GM19467 (cell line): ENCODE measurements around the gene WDR38.
"Not testable (repeated sequence)": the region's sequence is repeated elsewhere in the genome, so short reads cannot be mapped to it uniquely, and the experiment has no call there.

Experiments used
- ATAC-seq: cut with Tn5 transposase; IDR thresholded peaks from one replicate; pipeline ENCODE4 v1.9.1; 2021; ENCODE audit warnings: mild to moderate bottlenecking, moderate library complexity; ENCODE audit not compliant: unreplicated experiment

WDR38 gene

DNA sequence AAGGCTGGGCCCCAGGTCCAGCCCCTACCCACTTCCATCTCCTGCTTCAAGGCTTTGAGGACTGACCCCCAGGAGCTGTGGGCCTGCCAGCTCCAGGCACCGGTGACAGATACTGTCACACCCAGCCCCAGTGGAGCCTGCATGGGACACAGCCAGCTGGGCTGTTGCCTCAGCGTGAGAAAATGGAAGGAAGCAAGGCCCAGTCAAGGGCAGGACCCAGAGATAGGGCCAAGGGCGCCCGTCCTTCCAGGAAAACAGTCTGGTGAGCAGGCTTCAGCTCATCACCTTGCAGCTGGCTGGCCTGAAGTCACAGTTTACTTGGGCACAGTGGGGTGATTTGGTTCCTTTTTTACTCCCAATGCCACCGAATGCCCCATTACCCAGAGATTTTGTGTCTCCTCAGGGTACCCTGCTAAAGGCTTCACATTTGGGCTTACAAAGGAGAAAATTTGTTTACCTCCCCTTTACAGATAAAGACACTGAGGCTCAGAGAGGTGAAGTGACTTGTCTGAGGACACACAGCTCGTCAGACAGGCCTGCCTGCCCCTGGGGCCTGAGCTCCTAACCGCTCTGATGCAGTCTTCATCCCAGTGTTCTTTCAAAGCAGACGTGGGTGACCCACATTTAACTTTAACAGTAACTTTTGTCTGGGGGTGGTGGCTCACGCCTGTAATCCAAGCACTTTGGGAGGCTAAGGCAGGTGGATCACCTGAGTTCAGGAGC is 21.5 kb upstream of the WDR38 start:
- ATAC-seq = no peak

DNA sequence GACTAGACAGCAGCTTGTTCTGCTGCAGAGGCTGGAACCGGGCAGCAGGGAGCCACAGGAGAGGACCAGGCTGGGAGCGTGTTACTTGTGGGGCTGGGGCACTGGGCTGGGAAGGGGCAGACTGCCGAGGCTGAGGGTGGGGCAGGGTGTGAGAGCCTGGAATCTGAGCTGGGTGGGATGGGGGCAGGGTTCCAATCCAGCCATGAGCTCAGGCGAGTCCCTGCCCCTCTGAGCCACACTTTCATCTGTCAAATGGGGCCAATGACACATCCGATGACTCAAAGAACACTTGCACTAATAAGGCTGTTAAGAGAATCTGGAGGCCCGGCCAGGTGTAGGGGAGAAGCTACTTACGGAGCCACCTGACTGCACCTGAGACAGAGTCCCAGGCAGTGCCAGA is 18.7 kb upstream of the WDR38 start:
- no peak for ATAC-seq

DNA sequence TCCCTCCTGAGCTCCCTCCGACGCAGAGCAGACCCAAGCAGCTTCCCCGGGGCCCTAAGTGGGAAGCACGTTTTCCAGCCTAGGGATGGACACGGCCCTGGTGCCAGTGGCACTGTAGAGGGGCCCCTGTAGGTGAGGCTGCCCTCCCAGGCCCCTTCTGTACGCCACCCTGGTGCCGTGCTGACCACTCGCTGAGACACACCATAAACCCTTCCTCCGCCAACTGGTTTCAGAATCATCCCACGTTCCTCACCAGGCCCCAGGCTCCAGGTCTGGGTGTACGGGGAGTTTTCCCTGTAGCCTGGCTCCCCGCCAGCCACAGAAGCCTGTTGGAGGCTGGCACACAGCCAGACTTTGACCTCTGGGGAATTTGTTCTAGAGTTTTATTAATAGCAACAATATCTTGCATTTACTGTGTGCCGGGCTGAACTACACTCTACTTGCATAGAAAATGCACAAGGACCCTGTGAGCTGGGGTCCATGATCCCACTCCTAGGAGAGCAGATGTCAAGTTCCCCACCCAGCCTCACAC is 18.2 kb upstream of the WDR38 start:
- no peak for ATAC-seq

DNA sequence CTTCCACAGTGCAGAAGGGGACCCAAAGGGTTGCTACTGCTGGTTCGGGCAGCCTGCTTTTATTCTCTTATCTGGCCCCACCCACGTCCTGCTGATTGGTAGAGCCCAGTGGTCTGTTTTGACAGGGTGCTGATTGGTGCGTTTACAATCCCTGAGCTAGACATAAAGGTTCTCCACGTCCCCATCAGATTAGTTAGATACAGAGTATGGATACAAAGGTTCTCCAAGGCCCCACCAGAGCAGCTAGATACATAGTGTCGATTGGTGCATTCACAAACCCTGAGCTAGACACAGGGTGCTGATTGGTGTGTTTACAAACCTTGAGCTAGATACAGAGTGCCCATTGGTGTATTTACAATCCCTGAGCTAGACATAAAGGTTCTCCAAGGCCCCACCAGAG is 15.1 kb upstream of the WDR38 start:
- not testable (repeated sequence) for ATAC-seq

DNA sequence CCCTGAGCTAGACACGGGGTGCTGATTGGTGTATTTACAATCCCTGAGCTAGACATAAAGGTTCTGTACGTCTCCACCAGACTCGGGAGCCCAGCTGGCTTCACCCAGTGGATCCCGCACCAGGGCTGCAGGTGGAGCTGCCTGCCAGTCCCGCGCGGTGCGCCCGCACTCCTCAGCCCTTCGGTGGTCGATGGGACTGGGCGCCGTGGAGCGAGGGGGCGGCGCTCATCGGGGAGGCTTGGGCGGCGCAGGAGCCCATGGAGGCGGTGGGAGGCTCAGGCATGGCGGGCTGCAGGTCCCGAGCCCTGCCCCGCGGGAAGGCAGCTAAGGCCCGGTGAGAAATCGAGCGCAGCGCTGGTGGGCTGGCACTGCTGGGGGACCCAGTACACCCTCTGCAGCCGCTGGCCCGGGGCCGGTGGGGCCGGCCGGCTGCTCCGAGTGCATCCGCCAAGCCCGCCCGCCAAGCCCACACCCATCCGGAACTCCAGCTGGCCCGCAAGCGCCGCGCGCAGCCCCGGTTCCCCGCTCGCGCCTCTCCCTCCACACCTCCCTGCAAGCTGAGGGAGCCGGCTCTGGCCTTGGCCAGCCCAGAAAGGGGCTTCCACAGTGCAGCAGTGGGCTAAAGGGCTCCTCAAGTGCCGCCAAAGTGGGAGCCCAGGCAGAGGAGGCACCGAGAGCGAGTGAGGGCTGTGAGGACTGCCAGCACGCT is 14.5 kb upstream of the WDR38 start:
- ATAC-seq = not testable (repeated sequence)

DNA sequence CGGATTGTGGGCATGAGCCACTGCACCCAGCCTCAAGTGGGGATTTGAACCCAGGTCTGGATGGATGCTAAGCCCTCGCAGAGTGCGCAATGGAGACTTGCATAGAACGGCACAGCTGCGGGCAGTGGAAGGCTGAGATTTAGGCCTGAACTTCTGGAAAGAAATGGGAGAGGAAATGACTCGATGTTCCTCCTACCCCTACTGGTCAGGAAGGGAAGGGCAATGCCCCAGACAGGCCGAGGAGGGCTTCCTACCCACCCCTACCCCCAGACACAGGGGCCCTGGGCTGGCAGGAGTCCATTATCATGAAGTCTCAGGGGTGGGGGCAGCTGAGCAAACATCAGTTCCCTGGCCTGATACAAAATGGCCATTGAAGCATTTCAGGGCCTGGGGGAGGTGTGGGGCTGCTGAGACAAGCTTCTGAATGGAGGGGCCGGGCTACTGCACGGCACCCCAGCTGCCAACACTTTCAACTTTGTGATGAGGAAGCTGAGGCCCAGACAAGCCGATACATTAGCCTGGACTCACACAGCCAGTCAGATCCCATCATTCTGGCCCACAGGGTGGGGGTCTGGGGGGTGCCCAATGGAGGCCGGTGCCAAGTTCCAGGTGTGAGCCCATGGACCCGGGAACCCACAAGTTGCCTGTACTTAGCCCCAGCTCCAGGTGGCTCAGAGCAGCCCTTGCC is 13.5 kb upstream of the WDR38 start:
- ATAC-seq = no peak

DNA sequence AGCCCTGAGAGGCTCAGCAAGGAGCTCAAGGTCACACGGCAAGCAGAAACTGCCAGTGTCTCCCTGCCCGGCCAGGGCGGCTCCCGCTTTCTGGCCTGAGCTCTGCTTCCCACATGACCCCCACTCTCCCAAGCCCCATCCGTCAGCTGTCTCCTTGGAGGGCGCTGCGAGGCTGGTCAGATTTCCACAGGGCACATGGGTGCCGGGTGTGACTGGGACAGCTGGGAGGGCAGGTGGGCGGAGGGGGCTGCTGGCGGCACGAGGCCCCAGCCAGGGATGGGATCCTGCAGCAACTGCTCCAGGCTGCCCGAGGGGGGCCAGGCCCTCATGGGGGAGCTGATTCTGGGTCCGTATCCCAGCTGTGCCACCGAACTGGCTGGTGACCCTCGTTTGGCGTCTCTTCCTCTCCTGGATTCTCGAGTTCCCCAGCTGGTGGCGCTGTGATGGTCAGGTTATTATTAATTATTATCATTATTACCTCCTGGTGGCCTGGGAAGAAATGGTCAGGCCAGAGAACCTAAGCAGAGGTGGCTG is 12.9 kb upstream of the WDR38 start:
- ATAC-seq = no peak

DNA sequence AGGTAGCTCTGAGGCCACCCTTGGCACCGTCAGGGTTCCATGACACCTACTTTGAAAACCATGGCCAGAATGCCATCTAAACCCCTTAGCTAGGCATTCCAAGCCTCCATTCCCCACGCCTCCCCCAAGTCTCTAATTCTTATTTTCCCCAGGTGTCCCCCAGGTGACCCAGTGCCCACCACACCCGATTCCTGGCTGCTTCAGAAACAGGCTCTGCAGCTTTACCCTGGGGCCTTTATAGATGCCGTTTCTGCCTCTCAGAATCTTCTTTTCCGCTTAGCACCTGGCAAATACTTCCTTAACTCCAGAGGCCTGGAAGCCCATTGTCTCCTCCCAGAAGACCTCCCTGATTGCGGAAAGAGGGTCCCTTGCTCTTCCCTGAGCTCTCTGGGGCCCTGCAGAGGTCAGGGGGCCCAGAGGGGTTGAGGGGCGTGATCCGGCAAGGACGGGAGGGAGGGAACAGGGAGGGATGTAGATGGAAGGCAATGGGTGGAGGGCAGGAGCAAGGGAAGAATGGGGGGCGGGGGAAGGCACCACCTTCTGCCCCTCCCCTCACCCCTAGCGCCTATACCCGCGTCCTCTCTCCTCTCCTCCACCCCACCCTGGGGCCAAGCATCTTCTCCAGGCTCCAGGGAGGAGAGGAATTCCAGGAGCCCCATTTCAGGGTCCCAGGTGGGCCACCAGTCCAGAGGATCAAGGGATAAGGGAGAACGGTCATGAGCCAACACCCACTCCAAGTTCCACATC is 12.0 kb upstream of the WDR38 start:
- ATAC-seq = no peak

DNA sequence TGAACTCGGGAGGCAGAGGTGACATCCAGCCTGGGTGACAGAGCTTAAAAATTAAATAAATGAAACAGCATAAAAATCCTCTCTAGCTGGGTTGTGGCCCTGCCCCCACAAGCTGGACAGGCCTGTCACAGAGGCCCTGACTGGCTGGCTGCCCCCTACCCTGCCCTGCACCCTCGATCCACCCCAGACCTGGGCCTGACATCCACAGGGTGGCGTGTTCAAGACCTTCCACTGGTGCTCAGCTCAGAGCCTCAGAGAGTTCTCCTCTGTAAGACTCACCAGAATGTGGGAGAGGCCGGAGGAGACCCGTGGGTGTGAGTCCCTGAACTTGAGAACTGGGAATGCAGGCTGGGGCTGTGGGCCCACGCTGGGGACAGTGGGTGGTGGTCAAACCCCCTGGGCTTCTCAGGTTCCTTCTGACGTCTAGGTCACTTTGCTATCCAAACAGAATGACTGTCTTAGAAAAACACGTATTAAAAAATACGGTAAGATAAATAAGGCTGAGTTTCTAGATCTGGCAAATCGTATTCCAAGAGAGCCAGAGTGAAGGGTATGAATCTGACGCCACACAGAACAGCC is 9.7 kb upstream of the WDR38 start:
- no peak for ATAC-seq

DNA sequence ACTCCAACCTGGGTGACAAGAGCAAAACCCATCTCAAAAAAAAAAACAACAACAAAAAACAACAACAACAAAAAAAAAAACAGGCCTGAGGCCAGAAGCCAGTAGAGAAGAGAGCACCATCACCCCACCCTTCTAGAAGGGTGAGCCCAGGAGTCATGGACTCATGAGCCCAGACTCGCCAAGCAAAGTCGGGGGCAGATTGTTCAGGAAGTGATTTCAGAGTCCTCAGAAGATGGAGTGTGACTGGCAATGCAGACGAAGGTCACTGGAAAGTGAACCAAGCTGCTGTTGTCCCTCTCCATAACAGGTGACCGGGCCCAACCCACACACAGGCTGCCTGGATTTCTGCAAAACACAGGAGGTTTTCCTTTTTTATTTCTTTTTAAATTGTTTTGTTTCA is 9.0 kb upstream of the WDR38 start:
- ATAC-seq = no peak

DNA sequence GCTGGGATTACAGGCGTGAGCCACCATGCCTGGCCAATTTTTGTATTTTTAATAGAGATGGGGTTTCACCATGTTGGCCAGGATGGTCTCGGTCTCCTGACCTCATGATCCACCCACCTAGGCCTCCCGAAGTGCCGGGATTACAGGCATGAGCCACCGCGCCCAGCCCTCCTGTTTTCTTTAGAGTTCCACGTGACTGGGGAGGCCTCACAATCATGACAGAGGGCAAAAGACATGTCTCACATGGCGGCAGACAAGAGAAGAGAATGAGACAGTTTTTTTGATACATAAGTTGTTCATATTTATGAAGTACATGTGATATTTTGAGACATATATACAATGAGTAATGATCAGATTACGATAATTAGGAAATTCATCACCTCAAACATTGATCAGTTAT is 6.8 kb upstream of the WDR38 start:
- ATAC-seq = not testable (repeated sequence)

DNA sequence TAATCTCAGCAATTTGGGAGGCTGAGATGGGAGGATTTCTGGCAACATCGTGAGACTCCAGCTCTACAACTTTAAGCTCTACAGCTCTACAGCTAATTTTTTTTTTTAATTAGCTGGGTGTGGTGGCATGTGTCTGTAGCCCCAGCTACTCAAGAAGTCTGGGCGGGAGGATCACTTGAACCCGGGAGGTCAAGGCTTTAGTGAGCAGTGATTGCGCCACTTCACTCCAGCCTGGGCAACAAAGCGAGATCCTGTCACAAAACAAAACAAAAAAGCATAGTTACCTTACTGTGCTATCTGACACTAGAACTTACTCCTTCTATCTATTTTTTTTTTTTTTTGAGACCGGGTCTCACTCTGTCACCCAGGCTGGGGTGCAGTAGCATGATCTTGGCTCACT is 6.3 kb upstream of the WDR38 start:
- ATAC-seq = no peak

DNA sequence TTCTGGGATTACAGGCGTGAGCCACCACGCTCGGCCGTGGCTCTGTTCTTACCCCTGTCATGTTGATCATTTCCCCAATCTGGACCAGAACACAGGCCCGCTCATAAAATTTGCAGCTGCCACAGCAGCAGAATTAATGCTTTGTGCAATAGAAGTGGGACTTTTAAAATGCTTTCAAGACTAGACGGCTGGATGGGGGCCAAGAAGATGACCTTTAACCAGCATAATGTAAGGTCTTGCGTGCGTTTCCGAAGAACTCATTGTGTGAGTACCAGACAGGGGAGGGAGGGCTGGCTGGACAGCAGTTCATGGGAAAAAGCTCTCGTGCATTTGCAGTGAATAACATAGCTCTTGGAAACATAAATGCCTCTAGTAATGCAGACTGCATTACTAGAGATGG is 3.5 kb upstream of the WDR38 start:
- ATAC-seq = no peak

DNA sequence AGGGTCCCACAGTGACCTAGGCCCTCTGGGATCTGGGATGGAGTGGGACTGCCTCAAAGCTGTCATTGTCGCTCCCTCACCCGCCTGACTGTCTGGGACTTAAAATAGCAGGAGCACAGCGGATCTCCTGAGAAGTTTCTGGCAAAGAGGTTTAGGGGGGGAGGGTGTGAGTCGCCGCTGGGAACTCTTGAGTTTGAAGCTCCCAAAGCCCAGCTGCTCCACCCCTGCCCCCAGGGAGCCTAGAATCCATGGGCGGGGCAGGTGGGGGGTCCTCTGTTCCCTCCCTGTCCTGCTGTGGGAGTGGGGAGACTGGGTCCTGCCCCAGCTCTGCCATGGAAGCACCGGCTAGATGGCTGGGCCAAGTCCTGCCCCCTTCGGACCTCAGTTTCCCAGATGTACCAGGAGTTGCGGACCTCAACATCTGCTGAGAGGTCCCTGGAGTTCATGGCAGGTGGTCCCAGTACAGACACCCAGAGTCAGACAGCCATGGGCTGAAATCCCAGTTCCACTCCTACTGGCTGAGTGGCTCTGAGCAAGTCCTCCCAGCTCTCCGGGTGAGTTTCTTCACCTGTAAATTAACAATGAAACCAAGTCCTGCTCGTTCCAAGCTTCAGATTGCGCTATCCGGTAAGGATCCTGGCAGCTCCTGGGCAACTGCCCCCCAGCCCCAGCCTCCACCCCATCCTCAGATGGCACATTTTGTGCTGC is 985 bp upstream of the WDR38 start:
- no peak for ATAC-seq

DNA sequence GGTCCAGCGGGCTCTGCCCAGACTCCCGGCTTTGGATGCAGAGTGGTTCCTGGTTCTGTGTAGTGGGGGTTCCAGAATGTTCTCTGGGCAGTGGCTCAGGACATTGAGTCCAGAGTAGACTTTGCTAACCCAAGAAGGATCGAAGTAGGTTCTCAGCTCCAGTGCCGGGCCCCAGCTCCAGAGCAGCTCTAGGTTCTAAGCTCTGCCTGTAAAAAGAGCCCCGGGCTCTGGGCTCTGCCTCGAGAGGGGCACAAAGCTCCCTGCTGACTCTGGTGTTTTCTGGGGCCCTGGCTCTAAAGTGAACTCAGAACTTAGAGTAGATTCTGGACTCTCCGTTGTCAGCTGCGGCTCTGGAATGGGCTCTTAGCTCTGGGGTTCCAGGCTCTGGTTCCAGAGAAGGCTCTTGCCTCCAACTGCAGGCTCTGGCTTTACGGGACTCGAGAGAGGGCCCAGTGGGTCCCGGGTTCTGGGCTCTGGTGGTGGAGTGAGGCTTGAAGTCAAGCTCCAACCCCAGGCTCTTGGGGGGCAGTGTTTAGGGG is 414 bp downstream of the WDR38 start:
- no peak for ATAC-seq

DNA sequence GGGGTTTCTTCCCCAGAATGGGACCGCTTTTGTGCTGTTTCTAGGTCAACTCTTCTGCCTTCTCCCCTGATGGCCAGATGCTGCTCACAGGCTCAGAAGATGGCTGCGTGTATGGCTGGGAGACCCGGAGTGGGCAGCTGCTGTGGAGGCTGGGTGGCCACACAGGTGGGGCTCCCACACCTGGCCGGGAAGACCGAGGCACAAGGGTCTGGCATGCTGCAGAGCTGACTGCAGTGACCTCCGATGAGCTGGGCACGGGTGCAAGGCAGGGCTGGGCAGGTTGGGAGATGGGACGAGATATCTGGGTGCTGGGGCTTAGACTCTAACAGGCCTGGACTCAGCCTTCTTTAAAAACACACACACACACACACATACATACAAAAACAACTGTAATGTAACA is 901 bp downstream of the WDR38 start:
- ATAC-seq = no peak

DNA sequence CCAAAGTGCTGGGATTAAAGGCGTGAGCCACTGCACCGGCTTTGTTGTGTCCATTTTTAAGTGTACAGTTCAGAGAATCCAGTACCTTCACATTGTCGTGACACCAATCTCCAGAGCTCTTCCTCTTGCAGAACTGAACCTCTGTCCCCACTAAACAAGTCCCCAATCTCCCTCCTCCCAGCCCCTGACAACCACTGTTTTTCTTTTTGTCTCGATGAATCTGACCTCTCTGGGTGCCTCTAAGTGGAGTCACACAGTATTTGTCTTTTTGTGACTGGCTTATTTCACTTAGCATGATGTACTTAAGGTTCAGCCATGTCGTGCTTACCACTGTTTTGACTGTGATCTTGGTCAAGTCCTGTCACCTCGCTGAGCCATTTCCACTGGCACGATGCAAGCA is 1.6 kb downstream of the WDR38 start:
- ATAC-seq = no peak

DNA sequence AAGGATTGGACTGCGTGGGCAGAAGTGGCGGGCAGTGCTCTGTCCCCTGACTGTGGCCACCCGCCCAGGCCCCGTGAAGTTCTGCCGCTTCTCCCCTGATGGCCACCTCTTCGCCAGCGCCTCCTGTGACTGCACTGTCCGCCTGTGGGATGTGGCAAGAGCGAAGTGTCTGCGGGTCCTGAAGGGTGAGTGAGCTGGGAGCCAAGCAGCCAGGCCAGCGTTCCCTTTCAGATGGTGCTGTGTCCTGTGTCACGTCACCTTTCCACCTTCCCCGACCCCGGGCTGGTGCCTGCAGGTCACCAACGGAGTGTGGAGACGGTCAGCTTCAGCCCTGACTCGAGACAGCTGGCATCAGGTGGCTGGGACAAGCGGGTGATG is 2.3 kb downstream of the WDR38 start:
- no peak for ATAC-seq

DNA sequence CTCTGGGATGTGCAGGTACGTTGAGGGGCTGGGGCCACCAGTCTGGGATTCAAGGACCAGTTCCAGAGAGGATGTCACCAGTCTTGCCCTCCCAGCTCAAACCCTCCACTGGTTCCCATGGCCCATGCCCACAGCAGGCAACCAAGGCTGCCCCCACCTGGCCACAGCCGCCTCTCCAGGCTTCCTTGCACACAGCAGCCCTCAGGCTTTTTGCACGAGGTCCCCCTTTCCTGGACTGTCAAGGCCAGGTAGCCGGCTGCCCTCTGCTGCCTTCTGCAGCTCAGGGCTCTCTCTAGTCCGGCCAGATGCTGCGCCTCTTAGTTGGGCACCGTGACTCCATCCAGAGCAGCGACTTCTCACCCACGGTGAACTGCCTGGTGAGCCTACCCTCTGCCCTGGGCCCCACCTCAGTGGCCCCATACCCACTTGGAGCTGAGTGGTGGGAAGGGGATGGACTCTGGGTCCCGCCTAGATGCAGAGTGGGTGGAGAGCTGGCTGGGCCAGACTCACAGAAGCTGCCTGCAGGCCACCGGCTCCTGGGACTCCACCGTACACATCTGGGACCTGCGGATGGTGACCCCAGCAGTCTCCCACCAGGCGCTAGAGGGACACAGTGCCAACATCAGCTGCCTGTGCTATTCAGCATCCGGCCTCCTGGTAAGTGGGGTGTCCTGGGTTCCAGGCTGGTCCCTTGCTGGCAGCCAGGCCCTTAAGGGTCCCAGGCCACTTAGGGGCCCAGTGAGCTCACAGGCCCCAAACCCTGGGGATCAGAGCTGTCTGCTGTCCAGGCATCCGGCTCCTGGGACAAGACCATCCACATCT is 2.9 kb downstream of the WDR38 start:
- ATAC-seq = no peak
